ENCODE measurements around the gene ZNF516.

ZNF516 gene

DNA sequence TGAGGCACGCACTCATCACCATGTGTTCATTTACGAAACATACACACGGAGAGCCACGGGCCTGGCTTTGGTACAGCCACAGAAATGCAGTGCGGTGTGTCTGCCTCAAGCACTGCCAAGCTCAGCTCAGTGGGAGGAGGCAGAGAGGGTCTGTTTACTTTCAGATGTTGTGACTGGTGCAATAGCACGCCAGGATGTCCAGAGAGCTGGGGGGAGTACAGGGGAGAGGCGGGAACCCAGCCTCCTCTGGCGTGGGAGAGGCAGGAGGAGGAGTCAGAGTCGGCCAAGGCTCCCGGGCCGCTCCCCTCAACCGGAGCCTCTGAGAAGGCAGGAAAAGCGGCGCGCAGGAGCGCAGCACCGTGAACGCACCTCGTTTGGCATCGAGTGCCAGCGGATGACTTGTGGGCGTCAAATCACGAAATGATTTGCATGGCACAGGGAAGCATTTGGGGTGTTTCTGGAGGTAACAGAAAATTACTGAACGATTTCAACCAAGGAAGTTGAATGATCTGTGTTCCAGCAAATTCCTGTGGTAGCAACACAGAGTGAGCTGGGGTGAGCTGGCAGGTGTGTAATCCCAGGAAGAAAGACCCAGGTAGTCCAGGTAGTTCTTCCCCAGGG, 143.0 kb downstream of the ZNF516 start (continued):
- no peak for TF ChIP-seq ZNF626 (tag by site-specific recombination; IDR thresholded peaks at IDR 0.05)
- TF ChIP-seq ZNF423 (tag by site-specific recombination; IDR thresholded peaks at IDR 0.05) = no peak
- TF ChIP-seq, protein P1, sequence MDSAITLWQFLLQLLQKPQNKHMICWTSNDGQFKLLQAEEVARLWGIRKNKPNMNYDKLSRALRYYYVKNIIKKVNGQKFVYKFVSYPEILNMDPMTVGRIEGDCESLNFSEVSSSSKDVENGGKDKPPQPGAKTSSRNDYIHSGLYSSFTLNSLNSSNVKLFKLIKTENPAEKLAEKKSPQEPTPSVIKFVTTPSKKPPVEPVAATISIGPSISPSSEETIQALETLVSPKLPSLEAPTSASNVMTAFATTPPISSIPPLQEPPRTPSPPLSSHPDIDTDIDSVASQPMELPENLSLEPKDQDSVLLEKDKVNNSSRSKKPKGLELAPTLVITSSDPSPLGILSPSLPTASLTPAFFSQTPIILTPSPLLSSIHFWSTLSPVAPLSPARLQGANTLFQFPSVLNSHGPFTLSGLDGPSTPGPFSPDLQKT (IDR thresholded peaks at IDR 0.05; ENCODE audit: borderline replicate concordance, low read depth, low read length) = no peak
- no peak for TF ChIP-seq ZNF366 (tag by site-specific recombination; conservative IDR thresholded peaks at IDR 0.05)
- no peak for TF ChIP-seq ZNF302 (tag by site-specific recombination; IDR thresholded peaks at IDR 0.05; ENCODE audit: low read depth)
- no peak for TF ChIP-seq ZNF776 (tag by site-specific recombination; IDR thresholded peaks at IDR 0.05; ENCODE audit: borderline replicate concordance)
- no peak for TF ChIP-seq ZNF138 (tag by site-specific recombination; IDR thresholded peaks at IDR 0.05; ENCODE audit: borderline replicate concordance)
- TF ChIP-seq ZNF324 (tag by site-specific recombination; IDR thresholded peaks at IDR 0.05) = peak; percentile 49; the same call in 1 of the 2 replicates
- no peak for TF ChIP-seq TCF7L2 (IDR thresholded peaks at IDR 0.05; ENCODE audit: borderline replicate concordance, low read depth, low read length)
- TF ChIP-seq GLIS2 (tag by site-specific recombination; IDR thresholded peaks at IDR 0.05) = peak; percentile 76
- no peak for TF ChIP-seq ZNF544 (tag by site-specific recombination; IDR thresholded peaks at IDR 0.05)
- TF ChIP-seq GLI4 (tag by site-specific recombination; IDR thresholded peaks at IDR 0.05) = no peak
- TF ChIP-seq ZBTB20 (tag by site-specific recombination; IDR thresholded peaks at IDR 0.05) = no peak
- TF ChIP-seq ZNF174 (tag by site-specific recombination; IDR thresholded peaks at IDR 0.05) = no peak
- TF ChIP-seq, protein P2, sequence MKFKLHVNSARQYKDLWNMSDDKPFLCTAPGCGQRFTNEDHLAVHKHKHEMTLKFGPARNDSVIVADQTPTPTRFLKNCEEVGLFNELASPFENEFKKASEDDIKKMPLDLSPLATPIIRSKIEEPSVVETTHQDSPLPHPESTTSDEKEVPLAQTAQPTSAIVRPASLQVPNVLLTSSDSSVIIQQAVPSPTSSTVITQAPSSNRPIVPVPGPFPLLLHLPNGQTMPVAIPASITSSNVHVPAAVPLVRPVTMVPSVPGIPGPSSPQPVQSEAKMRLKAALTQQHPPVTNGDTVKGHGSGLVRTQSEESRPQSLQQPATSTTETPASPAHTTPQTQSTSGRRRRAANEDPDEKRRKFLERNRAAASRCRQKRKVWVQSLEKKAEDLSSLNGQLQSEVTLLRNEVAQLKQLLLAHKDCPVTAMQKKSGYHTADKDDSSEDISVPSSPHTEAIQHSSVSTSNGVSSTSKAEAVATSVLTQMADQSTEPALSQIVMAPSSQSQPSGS (tag by site-specific recombination; IDR thresholded peaks at IDR 0.05; ENCODE audit: low read depth) = no peak
- no peak for TF ChIP-seq HOXD13 (CRISPR knock-in tag; IDR thresholded peaks at IDR 0.05; ENCODE audit: borderline replicate concordance)
- TF ChIP-seq, protein P3, sequence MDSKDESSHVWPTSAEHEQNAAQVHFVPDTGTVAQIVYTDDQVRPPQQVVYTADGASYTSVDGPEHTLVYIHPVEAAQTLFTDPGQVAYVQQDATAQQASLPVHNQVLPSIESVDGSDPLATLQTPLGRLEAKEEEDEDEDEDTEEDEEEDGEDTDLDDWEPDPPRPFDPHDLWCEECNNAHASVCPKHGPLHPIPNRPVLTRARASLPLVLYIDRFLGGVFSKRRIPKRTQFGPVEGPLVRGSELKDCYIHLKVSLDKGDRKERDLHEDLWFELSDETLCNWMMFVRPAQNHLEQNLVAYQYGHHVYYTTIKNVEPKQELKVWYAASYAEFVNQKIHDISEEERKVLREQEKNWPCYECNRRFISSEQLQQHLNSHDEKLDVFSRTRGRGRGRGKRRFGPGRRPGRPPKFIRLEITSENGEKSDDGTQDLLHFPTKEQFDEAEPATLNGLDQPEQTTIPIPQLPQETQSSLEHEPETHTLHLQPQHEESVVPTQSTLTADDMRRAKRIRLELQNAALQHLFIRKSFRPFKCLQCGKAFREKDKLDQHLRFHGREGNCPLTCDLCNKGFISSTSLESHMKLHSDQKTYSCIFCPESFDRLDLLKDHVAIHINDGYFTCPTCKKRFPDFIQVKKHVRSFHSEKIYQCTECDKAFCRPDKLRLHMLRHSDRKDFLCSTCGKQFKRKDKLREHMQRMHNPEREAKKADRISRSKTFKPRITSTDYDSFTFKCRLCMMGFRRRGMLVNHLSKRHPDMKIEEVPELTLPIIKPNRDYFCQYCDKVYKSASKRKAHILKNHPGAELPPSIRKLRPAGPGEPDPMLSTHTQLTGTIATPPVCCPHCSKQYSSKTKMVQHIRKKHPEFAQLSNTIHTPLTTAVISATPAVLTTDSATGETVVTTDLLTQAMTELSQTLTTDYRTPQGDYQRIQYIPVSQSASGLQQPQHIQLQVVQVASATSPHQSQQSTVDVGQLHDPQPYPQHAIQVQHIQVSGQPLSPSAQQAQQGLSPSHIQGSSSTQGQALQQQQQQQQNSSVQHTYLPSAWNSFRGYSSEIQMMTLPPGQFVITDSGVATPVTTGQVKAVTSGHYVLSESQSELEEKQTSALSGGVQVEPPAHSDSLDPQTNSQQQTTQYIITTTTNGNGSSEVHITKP (tag by site-specific recombination; IDR thresholded peaks at IDR 0.05) = peak; percentile 34; the same call in 1 of the 2 replicates
- TF ChIP-seq, protein P4, sequence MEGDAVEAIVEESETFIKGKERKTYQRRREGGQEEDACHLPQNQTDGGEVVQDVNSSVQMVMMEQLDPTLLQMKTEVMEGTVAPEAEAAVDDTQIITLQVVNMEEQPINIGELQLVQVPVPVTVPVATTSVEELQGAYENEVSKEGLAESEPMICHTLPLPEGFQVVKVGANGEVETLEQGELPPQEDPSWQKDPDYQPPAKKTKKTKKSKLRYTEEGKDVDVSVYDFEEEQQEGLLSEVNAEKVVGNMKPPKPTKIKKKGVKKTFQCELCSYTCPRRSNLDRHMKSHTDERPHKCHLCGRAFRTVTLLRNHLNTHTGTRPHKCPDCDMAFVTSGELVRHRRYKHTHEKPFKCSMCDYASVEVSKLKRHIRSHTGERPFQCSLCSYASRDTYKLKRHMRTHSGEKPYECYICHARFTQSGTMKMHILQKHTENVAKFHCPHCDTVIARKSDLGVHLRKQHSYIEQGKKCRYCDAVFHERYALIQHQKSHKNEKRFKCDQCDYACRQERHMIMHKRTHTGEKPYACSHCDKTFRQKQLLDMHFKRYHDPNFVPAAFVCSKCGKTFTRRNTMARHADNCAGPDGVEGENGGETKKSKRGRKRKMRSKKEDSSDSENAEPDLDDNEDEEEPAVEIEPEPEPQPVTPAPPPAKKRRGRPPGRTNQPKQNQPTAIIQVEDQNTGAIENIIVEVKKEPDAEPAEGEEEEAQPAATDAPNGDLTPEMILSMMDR (tag by site-specific recombination; IDR thresholded peaks at IDR 0.05) = no peak
- no peak for TF ChIP-seq ZNF404 (tag by site-specific recombination; IDR thresholded peaks at IDR 0.05)
- no peak for TF ChIP-seq MEIS1 (CRISPR knock-in tag; IDR thresholded peaks at IDR 0.05; ENCODE audit: borderline replicate concordance)
- TF ChIP-seq KLF7 (tag by site-specific recombination; IDR thresholded peaks at IDR 0.05; ENCODE audit: borderline replicate concordance) = no peak
- TF ChIP-seq ZNF350 (tag by site-specific recombination; IDR thresholded peaks at IDR 0.05) = no peak
- TF ChIP-seq, protein P5, sequence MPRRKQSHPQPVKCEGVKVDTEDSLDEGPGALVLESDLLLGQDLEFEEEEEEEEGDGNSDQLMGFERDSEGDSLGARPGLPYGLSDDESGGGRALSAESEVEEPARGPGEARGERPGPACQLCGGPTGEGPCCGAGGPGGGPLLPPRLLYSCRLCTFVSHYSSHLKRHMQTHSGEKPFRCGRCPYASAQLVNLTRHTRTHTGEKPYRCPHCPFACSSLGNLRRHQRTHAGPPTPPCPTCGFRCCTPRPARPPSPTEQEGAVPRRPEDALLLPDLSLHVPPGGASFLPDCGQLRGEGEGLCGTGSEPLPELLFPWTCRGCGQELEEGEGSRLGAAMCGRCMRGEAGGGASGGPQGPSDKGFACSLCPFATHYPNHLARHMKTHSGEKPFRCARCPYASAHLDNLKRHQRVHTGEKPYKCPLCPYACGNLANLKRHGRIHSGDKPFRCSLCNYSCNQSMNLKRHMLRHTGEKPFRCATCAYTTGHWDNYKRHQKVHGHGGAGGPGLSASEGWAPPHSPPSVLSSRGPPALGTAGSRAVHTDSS (tag by site-specific recombination; IDR thresholded peaks at IDR 0.05) = no peak; the same call in 1 of the 2 replicates
- peak; percentile 37; the same call in 1 of the 2 replicates for TF ChIP-seq KLF1 (tag by site-specific recombination; IDR thresholded peaks at IDR 0.05)
- TF ChIP-seq, protein P6, sequence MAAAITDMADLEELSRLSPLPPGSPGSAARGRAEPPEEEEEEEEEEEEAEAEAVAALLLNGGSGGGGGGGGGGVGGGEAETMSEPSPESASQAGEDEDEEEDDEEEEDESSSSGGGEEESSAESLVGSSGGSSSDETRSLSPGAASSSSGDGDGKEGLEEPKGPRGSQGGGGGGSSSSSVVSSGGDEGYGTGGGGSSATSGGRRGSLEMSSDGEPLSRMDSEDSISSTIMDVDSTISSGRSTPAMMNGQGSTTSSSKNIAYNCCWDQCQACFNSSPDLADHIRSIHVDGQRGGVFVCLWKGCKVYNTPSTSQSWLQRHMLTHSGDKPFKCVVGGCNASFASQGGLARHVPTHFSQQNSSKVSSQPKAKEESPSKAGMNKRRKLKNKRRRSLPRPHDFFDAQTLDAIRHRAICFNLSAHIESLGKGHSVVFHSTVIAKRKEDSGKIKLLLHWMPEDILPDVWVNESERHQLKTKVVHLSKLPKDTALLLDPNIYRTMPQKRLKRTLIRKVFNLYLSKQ (tag by site-specific recombination; IDR thresholded peaks at IDR 0.05; ENCODE audit: borderline replicate concordance) = no peak
- TF ChIP-seq HOXC10 (CRISPR knock-in tag; IDR thresholded peaks at IDR 0.05) = no peak
- TF ChIP-seq ZNF341 (tag by site-specific recombination; IDR thresholded peaks at IDR 0.05; ENCODE audit: low read depth) = no peak
- no peak for TF ChIP-seq REPIN1 (tag by site-specific recombination; IDR thresholded peaks at IDR 0.05; ENCODE audit: low read depth)
- no peak for TF ChIP-seq YY2 (tag by site-specific recombination; IDR thresholded peaks at IDR 0.05)
- TF ChIP-seq ZNF426 (tag by site-specific recombination; IDR thresholded peaks at IDR 0.05) = no peak

All from HEK293 (cell line).